ENCODE measurements around the gene SETD7.

SETD7 gene

GRCh38 chr4:139575072-139575471 is 19.1 kb upstream of the SETD7 start:
- no peak for TF ChIP-seq CTCF (IDR thresholded peaks at IDR 0.05; ENCODE audit: low read depth, low read length, missing control alignments)
- no peak for DNase-seq (ENCODE audit: extremely low read depth, low read depth)
- H3K4me3 ChIP-seq (replicated peaks; ENCODE audit: low read depth, low read length) = no peak overlapping the region

GRCh38 chr4:139574641-139575040 is 18.6 kb upstream of the SETD7 start:
- H3K4me3 ChIP-seq (replicated peaks; ENCODE audit: low read depth, low read length) = no peak overlapping the region
- no peak for DNase-seq (ENCODE audit: extremely low read depth, low read depth)
- TF ChIP-seq CTCF (IDR thresholded peaks at IDR 0.05; ENCODE audit: low read depth, low read length, missing control alignments) = no peak

GRCh38 chr4:139568206-139568955 is 12.4 kb upstream of the SETD7 start:
- TF ChIP-seq CTCF (IDR thresholded peaks at IDR 0.05; ENCODE audit: low read depth, low read length, missing control alignments) = no peak
- H3K4me3 ChIP-seq (replicated peaks; ENCODE audit: low read depth, low read length) = no peak overlapping the region
- DNase-seq (ENCODE audit: extremely low read depth, low read depth) = no peak

- H3K4me3 ChIP-seq (replicated peaks; ENCODE audit: low read depth, low read length) = no peak overlapping the region
- DNase-seq (ENCODE audit: extremely low read depth, low read depth) = no peak
- TF ChIP-seq CTCF (IDR thresholded peaks at IDR 0.05; ENCODE audit: low read depth, low read length, missing control alignments) = no peak
Measured at GRCh38 chr4:139567159-139567870, 11.3 kb upstream of the SETD7 start.

- no peak overlapping the region for H3K4me3 ChIP-seq (replicated peaks; ENCODE audit: low read depth, low read length)
- no peak for DNase-seq (ENCODE audit: extremely low read depth, low read depth)
- peak; percentile 20 for TF ChIP-seq CTCF (IDR thresholded peaks at IDR 0.05; ENCODE audit: low read depth, low read length, missing control alignments)
Measured at GRCh38 chr4:139564502-139564901, 8.5 kb upstream of the SETD7 start.

- H3K4me3 ChIP-seq (replicated peaks; ENCODE audit: low read depth, low read length) = no peak overlapping the region
Measured at GRCh38 chr4:139563515-139563914, 7.5 kb upstream of the SETD7 start.

More at GRCh38 chr4:139563515-139563914, 7.5 kb upstream of the SETD7 start:
- no peak for TF ChIP-seq CTCF (IDR thresholded peaks at IDR 0.05; ENCODE audit: low read depth, low read length, missing control alignments)
- no peak for DNase-seq (ENCODE audit: extremely low read depth, low read depth)

Data from HFF-Myc (cell line).